Nucleus accumbens (tissue), 56 donors: ENCODE results near the gene SLC16A3.
A peak's percentile ranks its signal among the peaks of the same experiment; 100 is the strongest.
"Not testable (repeated sequence)": the region's sequence is repeated elsewhere in the genome, so short reads cannot be mapped to it uniquely, and the experiment has no call there.

ENCODE experiments used
- DNase-seq, 56 donors: peaks; one replicate each; lab custom pipeline; 2025; lab: John Stamatoyannopoulos, UW

Gene SLC16A3

GRCh38 chr17:82245134-82246039 lies 16.5 kb downstream of the SLC16A3 start:
- DNase-seq, result peak in 11 of 56 donors; percentile 12 to 51 (median 24)

- no peak for DNase-seq
These were observed 17.2 kb downstream of the SLC16A3 start for GRCh38 chr17:82246040-82246364.

- DNase-seq, result peak in 4 of 56 donors; percentile 19 to 37 (median 24)
These were observed 17.7 kb downstream of the SLC16A3 start for GRCh38 chr17:82246365-82247181.

- no peak for DNase-seq
These were observed 18.5 kb downstream of the SLC16A3 start for GRCh38 chr17:82247182-82247823.

- DNase-seq, result no peak
These were observed 19.2 kb downstream of the SLC16A3 start for GRCh38 chr17:82247856-82248671.

- DNase-seq, result no peak
These were observed 20.2 kb downstream of the SLC16A3 start for GRCh38 chr17:82248815-82249674.

GRCh38 chr17:82249896-82250581 lies 21.2 kb downstream of the SLC16A3 start:
- no peak for DNase-seq

- no peak for DNase-seq
These were observed 22.1 kb downstream of the SLC16A3 start for GRCh38 chr17:82250868-82251500.

GRCh38 chr17:82252511-82253178 lies 23.8 kb downstream of the SLC16A3 start:
- no peak for DNase-seq

GRCh38 chr17:82253179-82253544 lies 24.3 kb downstream of the SLC16A3 start:
- no peak for DNase-seq

- not testable (repeated sequence) for DNase-seq
These were observed 25.3 kb downstream of the SLC16A3 start for GRCh38 chr17:82254096-82254495.

- not testable (repeated sequence) for DNase-seq
These were observed 25.9 kb downstream of the SLC16A3 start for GRCh38 chr17:82254746-82255145.

- no peak for DNase-seq
These were observed 26.6 kb downstream of the SLC16A3 start for GRCh38 chr17:82255402-82255972.

GRCh38 chr17:82256242-82256885 lies 27.5 kb downstream of the SLC16A3 start:
- DNase-seq, result no peak

- DNase-seq, result peak in 42 of 56 donors; percentile 15 to 83 (median 51)
These were observed 28.6 kb downstream of the SLC16A3 start for GRCh38 chr17:82257473-82257872.

- DNase-seq, result no peak
These were observed 29.7 kb downstream of the SLC16A3 start for GRCh38 chr17:82258555-82258954.
